ENCODE measurements around the gene ILK.
A peak's percentile ranks its signal among the peaks of the same experiment; 100 is the strongest.

Gene ILK

GRCh38 chr11:6636480-6636879, 32.9 kb downstream of the ILK start:
- DNase-seq (ENCODE audit: low read depth), result no peak

GRCh38 chr11:6637871-6638270, 34.3 kb downstream of the ILK start:
- DNase-seq (ENCODE audit: low read depth), result no peak

GRCh38 chr11:6638429-6638828, 34.9 kb downstream of the ILK start:
- no peak for DNase-seq (ENCODE audit: low read depth)

GRCh38 chr11:6640036-6640984, 36.7 kb downstream of the ILK start:
- DNase-seq (ENCODE audit: low read depth), result no peak

- DNase-seq (ENCODE audit: low read depth), result no peak
Measured at GRCh38 chr11:6640985-6641701, 37.6 kb downstream of the ILK start.

- no peak for DNase-seq (ENCODE audit: low read depth)
Measured at GRCh38 chr11:6642957-6643356, 39.4 kb downstream of the ILK start.

- DNase-seq (ENCODE audit: low read depth), result no peak
Measured at GRCh38 chr11:6646071-6646470, 42.5 kb downstream of the ILK start.

- no peak for DNase-seq (ENCODE audit: low read depth)
Measured at GRCh38 chr11:6646576-6646917, 43.0 kb downstream of the ILK start.

GRCh38 chr11:6646918-6647679, 43.5 kb downstream of the ILK start:
- DNase-seq (ENCODE audit: low read depth), result no peak

GRCh38 chr11:6647836-6648235, 44.3 kb downstream of the ILK start:
- DNase-seq (ENCODE audit: low read depth), result no peak

- no peak for DNase-seq (ENCODE audit: low read depth)
Measured at GRCh38 chr11:6648501-6648900, 44.9 kb downstream of the ILK start.

- DNase-seq (ENCODE audit: low read depth), result no peak
Measured at GRCh38 chr11:6650104-6650503, 46.5 kb downstream of the ILK start.

GRCh38 chr11:6650980-6651379, 47.4 kb downstream of the ILK start:
- DNase-seq (ENCODE audit: low read depth), result peak; percentile 22

GRCh38 chr11:6652182-6652581, 48.6 kb downstream of the ILK start:
- DNase-seq (ENCODE audit: low read depth), result no peak

- DNase-seq (ENCODE audit: low read depth), result no peak
Measured at GRCh38 chr11:6653097-6653496, 49.5 kb downstream of the ILK start.

GRCh38 chr11:6653656-6654055, 50.1 kb downstream of the ILK start:
- no peak for DNase-seq (ENCODE audit: low read depth)

- no peak for DNase-seq (ENCODE audit: low read depth)
Measured at GRCh38 chr11:6654281-6655019, 50.9 kb downstream of the ILK start.

- DNase-seq (ENCODE audit: low read depth), result no peak
Measured at GRCh38 chr11:6655020-6655789, 51.6 kb downstream of the ILK start.

GRCh38 chr11:6655790-6656583, 52.4 kb downstream of the ILK start, which contains the start of gene DCHS1:
DCHS1 (minus strand) TSS chr11:6655809; CDS start chr11:6641613, 14,196 bp downstream.
- no peak for DNase-seq (ENCODE audit: low read depth)

- DNase-seq (ENCODE audit: low read depth), result no peak
Measured at GRCh38 chr11:6656584-6656915, 53.0 kb downstream of the ILK start.
